Measurements from ENCODE around the gene FOXN3. TPM values are rescaled to one million over a fixed set of nuclear protein-coding genes. Genes with fewer than 3 reads are reported as not detected.

The FOXN3 gene
- polyA plus RNA-seq, 1 experiment: 46.5 TPM

- Histone ChIP-seq H3K9me3 (ENCODE audit: control insufficient read depth, insufficient read depth, low read length) (no peaks in the 10 kb centered on the region), H3K27ac (ENCODE audit: low read depth, low read length) (no peak overlapping the region), H3K4me3 (ENCODE audit: low read depth, low read length) (no peak overlapping the region), H3K27me3 (ENCODE audit: control insufficient read depth, insufficient read depth, low read length) (no peaks in the 10 kb centered on the region)
- DNase-seq (ENCODE audit: low read depth, low spot score): no peak
- POLR2A ChIA-PET: no interaction called here
- CTCF ChIA-PET: no interaction called here
- no peak for TF ChIP-seq CTCF (IDR thresholded peaks at IDR 0.05; ENCODE audit: low read depth, low read length)
These were observed 139.8 kb downstream of the FOXN3 start for GRCh38 chr14:89277203-89277602.

DNA sequence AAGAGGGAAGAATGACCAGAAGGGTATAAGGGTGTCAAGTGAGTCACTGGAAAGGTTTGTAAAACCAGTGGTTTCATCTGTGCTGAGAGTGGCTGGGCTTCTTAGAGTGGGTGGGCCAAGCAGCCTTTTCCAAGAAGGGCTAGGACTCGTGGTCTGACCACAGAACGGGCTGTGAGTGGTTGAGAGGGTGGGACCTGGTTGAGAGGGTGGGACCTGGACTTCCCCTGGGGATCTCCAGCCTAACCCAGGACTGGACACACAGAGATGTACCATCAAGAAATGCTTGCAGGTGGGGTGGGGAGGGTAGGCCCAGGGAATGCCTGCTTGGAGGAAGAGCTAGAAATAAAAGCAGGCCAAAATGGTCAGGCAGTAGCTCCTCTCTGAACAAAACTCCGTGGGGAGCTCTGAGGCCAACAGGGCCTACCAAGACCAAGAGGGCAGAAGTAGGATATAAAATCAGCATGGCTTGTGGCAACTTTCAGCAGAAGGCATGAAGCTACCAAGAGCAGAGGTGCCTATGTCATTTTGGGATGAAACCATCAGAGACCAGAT lies 140.5 kb downstream of the FOXN3 start:
- DNase-seq (ENCODE audit: low read depth, low spot score): no peak

DNA sequence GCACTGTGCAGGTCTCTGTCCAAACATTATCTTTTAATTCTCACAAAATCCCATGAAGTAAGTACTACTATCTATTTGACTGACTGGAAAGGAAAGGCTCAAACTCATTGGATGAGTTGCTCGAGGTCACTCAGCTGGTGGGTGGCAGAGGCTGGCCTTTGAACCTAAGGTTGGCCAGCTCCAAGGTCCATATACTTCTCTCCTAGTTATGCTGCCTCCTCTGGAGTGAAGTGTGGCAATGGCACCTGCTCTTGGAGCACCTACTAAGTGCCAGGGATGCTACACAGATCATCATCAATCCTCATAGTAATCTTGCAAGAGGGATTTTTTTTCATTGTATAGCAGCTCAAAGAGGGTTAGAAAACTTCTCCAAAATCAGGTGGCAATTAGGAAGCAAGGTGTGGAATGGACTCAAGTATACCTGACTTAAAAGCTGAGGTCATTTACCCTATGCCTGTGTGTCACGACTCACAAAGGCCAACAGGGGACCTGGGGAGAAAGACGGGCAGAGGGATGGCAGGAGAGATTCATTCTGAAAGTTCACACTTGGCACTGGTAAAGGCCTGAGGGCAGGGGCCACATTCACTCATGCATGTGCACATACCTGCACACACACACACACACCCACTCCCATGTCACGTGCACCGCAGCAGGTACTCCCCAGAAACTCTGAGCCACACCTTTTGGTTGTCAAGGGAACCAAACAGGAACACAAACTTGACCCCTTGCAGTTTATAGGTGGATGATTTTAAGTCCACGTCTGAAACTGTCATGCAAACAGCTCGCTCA lies 146.4 kb downstream of the FOXN3 start:
- H3K9me3 ChIP-seq (ENCODE audit: control insufficient read depth, insufficient read depth, low read length): no peaks in the 10 kb centered on the region
- TF ChIP-seq CTCF (IDR thresholded peaks at IDR 0.05; ENCODE audit: low read depth, low read length): no peak
- no peak overlapping the region for H3K4me3 ChIP-seq (ENCODE audit: low read depth, low read length)
- H3K27me3 ChIP-seq (ENCODE audit: control insufficient read depth, insufficient read depth, low read length): no peaks in the 10 kb centered on the region
- CTCF ChIA-PET: no interaction called here
- no peak for DNase-seq (ENCODE audit: low read depth, low spot score)
- no peak overlapping the region for H3K27ac ChIP-seq (ENCODE audit: low read depth, low read length)
- POLR2A ChIA-PET: no interaction called here

More for the DNA sequence above, 140.5 kb downstream of the FOXN3 start:
- CTCF ChIA-PET: no interaction called here
- no peaks in the 10 kb centered on the region for H3K9me3 ChIP-seq (ENCODE audit: control insufficient read depth, insufficient read depth, low read length)
- no peak overlapping the region for H3K4me3 ChIP-seq (ENCODE audit: low read depth, low read length)
- H3K27me3 ChIP-seq (ENCODE audit: control insufficient read depth, insufficient read depth, low read length): no peaks in the 10 kb centered on the region
- no peak overlapping the region for H3K27ac ChIP-seq (ENCODE audit: low read depth, low read length)
- POLR2A ChIA-PET: no interaction called here
- TF ChIP-seq CTCF (IDR thresholded peaks at IDR 0.05; ENCODE audit: low read depth, low read length): no peak

- CTCF ChIA-PET: no interaction called here
- Histone ChIP-seq H3K9me3 (ENCODE audit: control insufficient read depth, insufficient read depth, low read length) (no peaks in the 10 kb centered on the region), H3K27ac (ENCODE audit: low read depth, low read length) (no peak overlapping the region), H3K4me3 (ENCODE audit: low read depth, low read length) (no peak overlapping the region), H3K27me3 (ENCODE audit: control insufficient read depth, insufficient read depth, low read length) (no peaks in the 10 kb centered on the region)
- no peak for DNase-seq (ENCODE audit: low read depth, low spot score)
- POLR2A ChIA-PET: no interaction called here
- TF ChIP-seq CTCF (IDR thresholded peaks at IDR 0.05; ENCODE audit: low read depth, low read length): no peak
These were observed 147.6 kb downstream of the FOXN3 start for GRCh38 chr14:89269404-89269803.

DNA sequence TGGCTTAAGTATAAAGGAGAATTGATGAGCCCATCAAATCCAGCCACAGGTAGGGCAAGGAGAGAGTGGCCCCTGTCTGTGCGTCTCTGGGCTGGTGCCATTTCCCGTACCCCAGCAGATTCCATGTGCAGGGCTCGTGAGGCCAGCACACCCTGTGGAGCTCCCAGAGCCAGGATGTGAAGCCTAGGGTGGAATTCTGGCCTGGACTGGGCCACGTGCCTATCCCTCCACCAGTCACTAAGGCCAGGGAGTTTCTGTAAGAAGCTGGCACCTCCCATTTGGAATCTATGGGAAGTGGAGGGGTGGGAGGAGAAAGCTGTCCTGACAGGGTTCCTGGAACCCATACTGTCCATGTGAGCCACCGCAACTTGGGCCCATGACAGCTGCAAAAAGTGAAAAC lies 148.5 kb downstream of the FOXN3 start:
- H3K27me3 ChIP-seq (ENCODE audit: control insufficient read depth, insufficient read depth, low read length): no peaks in the 10 kb centered on the region
- no peaks in the 10 kb centered on the region for H3K9me3 ChIP-seq (ENCODE audit: control insufficient read depth, insufficient read depth, low read length)
- no peak for TF ChIP-seq CTCF (IDR thresholded peaks at IDR 0.05; ENCODE audit: low read depth, low read length)
- no peak overlapping the region for H3K27ac ChIP-seq (ENCODE audit: low read depth, low read length)
- POLR2A ChIA-PET: no interaction called here
- CTCF ChIA-PET: no interaction called here
- H3K4me3 ChIP-seq (ENCODE audit: low read depth, low read length): no peak overlapping the region
- DNase-seq (ENCODE audit: low read depth, low spot score): no peak
